Stimulated activated CD4-positive, alpha-beta T cell treated with anti-CD3 and anti-CD28 coated beads, Interleukin-12 subunit alpha, Interleukin-12 subunit beta, amount 100 ng/mL, for 48 hours (primary cell): ENCODE measurements around the gene FKBP8.
"Not testable (repeated sequence)": the region's sequence is repeated elsewhere in the genome, so short reads cannot be mapped to it uniquely, and the experiment has no call there.

Experiments used
- DNase-seq, 3 donors: peaks; one replicate each; pipeline ENCODE4 v3.0.0-alpha.2; 2020; ENCODE audit warnings: low read depth in 2 of 3, low spot score in 1 of 3

The FKBP8 gene

DNA sequence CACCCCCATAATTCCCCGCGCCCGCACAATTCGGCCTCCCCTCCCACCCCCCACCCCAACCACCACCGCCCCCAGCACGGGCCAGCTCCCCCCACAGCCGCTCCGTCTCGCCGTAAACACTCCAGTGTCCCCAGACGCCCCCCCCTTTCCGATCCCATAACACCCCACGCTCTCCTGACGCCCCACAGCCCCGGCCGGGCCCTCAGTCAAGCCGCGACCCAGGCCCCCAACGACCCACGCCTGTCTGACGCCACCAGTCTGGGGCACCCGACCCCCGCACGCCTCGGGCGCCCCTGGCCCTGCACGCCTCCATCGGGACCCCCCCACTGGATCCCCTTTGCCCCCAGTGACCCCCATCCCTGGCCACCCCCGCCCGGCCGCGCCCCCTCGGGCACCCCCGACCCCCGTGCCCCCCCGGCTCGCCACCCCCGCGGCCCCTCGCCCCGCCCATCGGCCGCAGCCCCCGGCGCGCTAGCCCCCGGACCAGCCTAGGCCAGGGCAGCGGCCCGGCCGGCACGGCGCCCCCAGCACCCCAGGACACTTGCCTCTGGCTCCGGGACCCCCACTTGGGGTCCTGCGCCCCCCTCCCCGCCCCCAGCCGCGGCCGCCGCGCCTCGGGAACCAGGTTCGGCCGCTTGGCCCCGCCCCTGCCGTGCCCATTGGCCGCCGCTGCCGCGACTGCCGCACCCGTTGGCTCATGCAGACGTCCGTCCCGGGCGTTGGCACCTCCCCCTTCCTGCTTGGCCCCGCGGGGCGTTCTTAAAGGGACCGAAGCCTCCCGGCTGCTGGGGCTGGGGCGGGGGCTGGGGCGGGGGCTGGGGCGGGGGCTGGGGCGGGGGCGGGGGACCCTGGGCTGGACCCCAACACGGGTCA is at the start of gene FKBP8:
Gene FKBP8 (minus strand): TSS at position 633 of the 873 bp plus-strand sequence. CDS start 1,603 bp downstream, outside the sequence.
- DNase-seq, result peak; percentile 87 to 95 (median 93)

DNA sequence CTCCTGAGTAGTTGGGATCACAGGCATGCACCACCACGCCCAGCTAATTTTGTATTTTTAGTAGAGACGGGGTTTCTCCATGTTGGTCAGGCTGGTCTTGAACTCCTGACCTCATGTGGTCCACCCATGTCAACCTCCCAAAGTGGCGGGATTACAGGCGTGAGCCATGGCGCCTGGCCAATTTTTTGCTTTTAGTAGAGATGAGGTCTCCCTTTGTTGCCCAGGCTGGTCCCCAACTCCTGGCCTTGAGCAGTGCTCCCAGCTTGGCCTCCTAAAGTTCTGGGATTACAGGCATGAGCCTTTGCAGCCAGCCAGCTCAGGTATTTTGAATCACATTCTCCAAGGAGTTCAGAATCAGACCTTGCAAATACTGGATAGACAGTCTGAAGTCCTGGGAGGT is 49.4 kb upstream of the FKBP8 start:
- DNase-seq, result not testable (repeated sequence)

DNA sequence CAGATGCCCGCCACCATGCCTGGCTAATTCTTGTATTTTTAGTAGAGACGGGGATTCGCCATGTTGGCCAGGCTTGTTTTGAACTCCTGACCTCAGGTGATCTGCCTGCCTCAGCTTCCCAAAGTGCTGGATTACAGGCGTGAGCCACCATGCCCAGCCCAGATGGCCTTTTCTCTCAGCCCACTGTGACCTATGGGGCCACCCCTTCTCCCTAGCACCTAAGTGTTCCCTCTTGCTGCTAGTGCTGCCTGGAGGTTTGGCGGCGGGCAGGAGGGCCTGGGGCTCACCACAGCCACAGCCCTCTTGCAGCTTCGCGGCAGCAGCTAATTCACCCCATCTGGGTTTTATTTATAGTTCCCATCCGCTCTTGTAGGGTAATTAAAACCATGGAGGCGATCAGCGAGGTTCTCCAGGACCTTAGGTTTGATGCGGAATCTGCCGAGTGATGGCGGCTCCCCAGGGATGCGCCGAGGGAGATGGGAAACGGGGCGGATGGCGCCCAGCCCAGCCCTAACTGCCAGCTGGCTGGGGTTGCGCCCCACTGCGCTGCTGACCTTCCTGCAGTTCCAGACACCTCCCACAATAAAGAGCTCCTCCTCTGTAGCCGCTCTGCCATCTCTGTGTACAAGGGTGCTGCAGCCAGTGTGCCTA is 48.5 kb upstream of the FKBP8 start:
- no peak for DNase-seq

DNA sequence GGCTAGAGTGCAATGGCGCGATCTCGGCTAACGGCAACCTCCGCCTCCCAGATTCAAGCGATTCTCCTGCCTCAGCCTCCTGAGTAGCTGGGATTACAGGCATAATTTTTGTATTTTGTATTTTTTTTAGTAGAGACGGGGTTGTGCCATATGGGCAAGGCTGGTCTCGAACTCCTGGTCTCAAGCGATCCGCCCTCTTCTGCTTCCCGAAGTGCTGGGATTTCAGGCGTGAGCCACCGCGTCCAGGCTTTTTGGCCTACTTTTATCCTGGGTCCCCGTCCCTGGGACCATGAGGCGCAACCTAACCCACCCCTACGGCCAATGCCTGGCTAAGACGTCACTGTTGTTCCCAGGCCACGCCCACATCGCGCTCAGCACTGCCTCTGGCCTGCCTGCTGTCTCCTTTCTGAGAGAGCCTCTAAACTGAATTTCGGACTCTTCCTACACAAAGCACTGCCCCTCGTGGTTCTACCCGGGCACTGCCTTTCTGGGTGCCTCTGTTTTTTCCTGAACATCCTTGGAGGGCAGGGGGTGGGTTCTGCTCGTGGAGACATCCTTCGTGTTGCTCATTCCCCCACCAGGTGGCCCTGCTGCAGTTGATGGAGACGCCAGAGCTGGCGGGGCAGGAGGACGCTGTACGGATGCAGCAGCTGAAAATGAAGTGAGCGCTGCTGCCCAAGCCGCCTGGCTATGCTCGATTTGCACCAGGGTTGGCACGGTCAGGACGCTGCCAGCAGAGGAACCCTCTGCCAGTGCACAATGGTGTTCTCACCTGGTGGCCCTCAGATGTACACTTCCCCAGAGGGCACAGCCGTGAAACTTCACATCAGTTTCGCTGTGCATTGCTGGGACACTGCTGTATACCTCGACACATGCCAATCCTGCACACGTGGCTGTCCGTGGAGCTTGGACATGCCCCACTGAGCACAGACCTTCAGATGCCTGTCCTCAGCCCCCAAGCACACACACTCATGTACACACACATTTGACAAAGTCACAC is 47.2 kb upstream of the FKBP8 start:
- DNase-seq, result no peak

DNA sequence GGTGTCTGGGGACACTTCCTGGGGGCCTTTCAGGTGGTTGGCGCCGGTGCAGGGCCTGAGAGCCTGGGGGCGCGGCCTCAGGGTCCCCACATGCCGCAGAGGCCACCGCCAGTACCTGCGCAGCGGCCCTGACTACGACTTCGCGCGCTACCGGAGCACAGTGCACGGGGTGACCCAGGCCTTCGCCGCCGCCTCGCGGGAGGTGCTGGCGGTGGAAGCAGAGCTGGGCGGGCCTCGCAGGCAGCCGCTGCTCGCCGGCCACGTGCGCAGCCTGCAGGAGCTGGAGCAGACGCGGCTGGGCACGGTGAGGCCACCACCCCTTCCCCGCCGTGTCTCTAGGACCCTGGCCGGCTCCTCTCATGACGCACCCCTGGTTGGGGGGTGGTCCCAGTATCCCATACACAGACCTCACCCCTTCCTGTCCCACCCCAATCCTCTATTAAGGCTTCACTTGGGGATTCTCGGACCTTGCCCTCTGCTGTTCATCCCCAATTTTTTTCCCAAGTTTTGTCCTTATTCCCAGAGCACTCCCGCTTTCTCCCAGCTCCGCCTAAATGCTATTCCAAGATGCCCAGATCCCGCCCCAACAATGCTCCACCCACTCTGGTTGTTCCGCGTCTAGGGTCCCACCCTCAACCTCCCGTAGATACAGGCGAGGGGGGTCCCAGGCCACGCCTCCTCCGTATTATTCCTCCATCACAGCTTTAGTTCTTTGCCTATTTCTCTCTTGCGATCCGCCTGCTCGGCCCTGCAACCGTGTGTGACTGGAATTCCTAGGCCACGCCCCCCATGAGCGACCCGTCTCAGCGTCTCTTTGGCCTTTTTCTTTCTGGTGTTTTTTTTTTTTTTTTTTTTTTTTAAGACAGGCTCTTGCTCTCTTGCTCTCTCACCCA is 46.3 kb upstream of the FKBP8 start:
- DNase-seq, result peak; percentile 53 to 60 (median 59)

DNA sequence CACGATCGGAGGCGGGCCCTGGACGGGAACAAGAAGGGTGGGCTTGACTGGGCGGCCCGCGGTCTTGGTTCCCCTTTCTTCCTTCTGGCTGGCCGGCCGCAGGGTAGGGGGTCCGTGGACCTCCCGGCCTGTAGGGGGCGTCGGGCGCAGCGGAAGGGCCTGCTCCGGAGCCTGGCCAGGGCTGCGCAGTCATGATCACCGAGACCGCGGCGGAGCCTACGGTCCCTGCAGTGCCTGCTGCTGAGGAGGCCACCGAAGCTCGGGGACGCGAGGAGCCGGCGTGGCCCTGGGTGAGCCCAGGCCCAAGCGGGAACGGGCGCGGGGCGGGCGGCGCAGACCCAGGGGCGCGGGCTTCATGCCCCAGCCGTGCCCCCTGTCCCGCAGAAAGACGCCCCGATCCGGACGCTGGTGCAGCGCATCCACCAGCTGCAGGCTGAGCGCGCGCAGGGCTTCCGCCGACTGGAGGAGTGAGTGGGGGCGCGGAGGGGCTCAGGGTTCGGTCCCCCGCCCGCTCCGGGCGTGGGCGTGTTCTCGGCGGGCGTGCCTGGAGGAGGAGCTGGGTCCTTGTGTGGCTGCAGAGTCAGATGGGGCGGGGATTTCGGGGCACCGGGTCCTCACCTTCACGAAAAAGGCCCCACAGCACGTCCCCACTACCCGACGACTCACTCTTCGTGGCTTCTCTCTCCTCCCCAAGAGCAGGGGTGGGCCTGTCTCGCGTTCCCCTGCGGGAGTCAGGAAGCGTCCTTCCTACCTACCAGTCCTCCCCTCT is 45.4 kb upstream of the FKBP8 start, which contains the start of gene REX1BD:
Gene REX1BD (plus strand): TSS at position 188 of the 769 bp plus-strand sequence. CDS start 4 bp downstream, at position 192.
- peak; percentile 76 to 83 (median 79) for DNase-seq

DNA sequence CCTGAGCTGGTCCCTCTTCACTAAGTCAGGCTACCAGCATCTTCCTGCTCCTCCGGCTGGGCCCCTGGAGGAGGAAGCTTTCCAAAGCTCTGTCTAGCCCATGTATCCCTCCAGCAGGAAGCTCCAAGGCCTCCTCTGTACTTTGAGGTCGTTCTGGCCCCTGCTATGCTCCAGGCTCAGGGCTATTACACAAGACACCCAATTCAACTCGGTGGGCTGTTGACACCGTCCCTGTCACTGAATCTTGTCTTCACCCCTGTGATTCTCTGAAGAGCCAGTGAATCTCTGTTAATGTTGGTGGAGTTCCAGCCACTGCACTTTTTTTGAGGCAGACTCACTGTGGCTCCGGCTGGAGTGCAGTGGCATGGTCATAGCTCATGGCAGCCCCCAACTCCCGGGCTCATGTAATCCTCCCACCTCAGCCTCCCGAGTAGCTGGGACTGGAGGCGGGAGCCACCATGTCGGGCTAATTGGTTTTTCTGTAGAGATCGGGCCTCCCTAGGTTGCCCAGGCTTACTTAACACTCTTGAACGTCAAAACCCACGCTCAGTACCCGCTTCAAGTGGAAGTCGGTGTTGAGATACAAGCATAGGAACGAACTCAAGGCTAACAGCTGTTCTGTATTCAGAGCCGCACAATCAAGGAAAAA is 44.7 kb upstream of the FKBP8 start:
- no peak for DNase-seq

DNA sequence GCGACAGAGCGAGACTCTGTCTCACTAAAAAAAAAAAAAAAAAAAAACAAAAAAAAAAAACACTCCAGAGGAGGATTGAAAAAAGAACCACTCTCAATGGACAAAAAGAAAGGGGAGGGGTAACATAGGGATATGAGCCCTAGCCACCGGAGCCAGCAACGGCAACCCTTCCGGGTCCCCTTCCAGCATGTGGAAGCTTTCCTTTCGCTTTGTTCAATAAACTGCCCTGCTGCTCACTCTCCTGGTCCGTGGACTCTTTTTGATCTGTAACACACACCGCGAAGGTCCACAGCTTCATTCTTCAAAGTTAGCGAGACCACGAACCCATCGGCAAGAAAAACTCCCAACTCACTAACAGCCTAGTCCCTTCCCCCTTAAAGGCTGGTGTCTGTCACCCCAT is 44.2 kb upstream of the FKBP8 start:
- DNase-seq, result no peak

DNA sequence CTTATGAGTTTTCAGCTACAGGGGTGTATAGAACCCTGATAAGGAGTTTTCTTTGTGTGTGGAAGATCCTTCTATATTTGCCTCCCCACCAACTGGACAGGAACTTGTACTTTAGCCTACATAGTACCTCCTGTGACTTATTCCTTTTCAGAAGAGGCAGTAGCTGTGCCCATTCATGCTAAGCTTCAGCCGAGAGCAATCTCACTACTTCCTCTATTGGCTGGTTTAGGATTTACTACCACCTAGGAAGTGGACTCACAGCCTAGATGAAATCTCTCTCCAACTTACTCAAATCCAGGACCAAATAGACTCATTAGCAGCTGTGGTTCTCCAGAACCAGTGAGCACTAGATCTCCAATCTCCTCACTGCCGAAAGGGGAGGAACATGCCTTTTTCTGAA is 42.9 kb upstream of the FKBP8 start:
- DNase-seq, result no peak

DNA sequence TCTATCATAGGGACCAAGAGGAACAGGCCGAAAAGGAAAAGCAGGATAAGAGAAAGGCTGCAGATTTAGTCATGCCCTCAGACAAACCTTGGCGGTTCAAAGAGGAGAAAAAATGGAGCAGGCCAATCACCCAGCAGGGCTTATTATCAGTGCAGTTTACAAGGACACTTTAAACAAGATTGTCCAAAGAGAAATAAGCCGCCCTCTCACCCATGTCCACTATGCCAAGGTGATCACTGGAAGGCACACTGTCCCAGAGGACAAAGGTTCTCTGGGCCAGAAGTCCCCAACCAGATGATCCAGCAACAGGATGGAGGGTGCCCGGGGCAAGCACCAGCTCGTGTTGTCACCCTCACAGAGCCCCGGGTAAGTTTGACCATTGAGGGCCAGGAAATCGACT is 36.9 kb upstream of the FKBP8 start:
- DNase-seq, result no peak

DNA sequence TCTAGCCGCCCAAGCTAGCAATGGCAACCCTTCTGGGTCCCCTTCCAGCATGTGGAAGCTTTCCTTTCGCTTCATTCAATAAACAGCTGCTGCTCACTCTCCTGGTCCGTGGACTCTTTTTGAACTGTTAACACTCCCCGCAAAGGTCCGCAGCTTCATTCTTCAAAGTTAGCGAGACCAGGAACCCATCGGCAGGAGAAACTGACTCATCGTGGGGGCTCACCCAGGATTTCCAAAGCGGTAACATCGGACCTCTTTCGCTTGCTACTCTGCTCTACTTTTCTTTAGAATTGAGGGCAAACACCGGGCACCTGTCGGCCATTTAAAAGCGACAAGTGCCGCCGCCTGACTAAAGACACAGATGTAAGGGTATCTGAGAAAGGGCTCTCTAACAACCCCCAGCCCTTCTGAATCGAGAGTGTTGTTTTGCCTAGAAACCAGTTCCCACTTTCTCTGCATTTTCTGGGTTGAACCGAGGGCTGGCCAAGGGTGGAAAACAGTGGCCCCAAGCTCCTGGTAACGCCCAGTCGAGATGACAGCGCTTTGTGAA is 34.1 kb upstream of the FKBP8 start:
- DNase-seq, result no peak

DNA sequence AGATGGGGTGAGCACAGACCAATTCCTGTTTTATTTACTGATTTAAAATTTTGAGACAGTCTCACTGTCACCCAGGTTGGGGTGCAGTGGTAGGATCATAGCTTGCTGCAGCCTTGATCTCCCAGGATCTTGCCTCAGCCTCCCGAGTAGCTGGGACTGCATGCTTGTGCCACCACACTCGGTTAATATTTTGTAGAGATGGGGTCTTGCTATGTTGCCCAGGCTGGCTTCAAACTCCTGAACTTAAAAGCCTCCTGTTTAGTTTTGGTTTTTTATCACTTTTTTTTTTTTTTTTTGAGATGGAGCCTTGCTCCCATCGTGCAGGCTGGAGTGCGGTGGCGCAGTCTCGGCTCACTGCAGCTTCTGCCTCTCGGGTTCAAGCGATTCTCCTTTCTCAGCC is 33.0 kb upstream of the FKBP8 start:
- no peak for DNase-seq

DNA sequence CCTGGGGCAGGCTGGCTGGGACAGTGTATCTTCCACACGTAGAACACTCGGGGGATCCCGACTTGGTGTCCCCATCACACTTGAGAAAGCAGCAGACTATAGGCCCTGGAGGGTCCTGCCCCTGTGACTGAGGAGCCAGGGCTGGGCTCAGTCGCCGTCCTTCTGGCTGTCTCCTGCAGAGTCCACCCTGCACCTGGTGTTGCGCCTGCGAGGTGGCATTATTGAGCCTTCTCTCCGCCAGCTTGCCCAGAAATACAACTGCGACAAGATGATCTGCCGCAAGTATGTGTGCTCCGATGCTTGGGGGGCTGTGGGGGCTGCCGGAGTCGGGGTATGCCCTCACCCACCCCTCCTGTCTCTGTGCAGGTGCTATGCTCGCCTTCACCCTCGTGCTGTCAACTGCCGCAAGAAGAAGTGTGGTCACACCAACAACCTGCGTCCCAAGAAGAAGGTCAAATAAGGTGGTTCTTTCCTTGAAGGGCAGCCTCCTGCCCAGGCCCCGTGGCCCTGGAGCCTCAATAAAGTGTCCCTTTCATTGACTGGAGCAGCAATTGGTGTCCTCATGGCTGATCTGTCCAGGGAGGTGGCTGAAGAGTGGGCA is 31.4 kb upstream of the FKBP8 start:
- DNase-seq, result no peak

DNA sequence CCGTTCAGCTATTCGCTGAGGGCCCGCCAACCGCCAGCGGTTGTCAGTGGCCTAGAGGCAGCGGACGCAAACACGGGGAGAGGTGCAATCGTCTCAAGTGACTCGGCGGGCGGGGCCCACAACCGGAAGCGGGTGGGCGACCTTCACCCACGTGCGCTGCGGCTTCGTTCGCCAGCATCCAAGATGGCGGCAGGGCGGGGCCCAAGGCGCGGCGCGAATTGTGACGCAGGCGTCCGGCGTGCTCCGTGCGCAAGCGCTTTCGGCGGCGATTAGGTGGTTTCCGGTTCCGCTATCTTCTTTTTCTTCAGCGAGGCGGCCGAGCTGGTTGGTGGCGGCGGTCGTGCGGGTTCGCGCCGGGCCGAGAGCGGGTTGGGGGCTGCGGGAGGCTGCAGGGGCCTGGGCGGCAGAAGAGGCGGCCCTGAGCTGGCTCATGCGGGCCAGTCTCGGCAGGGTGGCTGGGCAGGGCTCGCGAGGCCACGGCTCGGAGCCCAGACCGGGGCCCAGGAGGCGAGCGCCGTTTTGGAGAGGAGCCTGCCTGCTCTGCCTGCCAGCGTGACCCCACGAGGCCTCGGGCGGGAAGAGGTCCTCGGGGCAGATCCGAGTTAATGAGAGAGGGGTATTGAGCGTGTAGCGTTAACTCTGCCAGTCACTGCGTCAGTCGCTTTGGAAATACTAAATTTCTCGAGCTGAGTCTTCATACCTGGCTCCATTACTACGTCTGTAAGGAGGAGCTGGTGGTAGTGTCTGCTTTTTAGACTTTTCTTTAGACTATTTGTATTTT is 28.4 kb upstream of the FKBP8 start, which contains the start of gene UBA52:
Gene UBA52 (plus strand): TSS at position 294 of the 781 bp plus-strand sequence. CDS start 1,444 bp downstream, outside the sequence.
- peak; percentile 98 to 99 (median 98) for DNase-seq

DNA sequence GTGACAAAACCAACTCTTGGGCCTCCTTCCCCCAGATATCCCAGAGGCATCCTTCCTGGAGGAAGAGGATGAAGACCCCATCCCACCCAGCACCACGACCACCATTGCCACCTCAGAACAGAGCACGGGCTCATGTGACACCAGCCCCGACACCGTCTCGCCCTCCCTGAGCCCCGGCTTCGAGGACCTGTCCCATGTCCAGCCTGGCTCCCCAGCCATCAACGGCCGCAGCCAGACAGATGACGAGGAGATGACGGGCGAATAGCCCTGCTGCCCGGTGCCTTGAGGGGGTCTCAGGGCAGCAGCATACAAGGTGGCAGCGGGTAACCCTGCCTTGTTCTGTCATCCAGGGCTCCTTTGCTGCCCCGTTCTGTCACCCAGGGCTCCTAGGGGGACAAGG is 25.0 kb upstream of the FKBP8 start:
- no peak for DNase-seq

DNA sequence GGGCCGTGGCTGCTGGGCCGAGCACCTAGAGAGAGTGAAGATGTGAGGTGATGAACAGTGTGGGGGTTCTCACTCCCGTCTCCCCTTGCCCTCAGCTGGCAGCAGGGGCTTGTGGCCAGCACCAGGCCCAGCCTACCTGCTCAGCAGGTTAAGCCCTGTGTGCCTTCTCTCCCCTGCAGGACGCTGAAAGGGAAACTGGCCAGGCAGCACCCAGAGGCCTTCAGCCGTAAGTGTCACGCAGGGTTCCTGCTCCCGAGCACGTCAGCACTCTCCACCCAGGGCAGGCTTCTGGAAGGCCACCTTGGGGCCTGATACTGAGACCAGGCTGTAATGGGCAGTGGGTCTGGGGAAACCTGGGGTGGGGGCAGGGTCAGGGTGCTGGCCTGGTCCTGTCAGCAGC is 23.6 kb upstream of the FKBP8 start:
- DNase-seq, result no peak

DNA sequence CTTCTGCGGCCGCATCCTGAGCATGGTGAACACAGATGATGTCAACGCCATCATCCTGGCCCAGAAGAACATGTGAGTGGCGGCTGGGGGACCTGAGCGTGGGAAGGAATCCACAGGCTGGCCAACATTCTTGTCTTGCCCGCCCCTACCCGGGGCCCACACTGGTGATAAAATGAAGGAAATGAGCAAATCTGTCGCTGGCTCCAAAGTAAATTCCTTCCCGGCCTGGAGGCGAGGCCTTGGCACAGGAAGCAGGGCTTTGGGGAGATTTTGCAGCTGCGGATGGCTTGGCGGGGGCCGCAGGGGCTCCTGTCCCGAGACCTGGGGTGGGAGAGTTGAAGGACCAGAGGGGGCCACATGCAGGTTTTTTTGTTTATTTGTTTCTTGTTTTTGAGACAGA is 18.7 kb upstream of the FKBP8 start:
- no peak for DNase-seq
